GM06990 (cell line): ENCODE results near the gene MCF2L.
"Not testable (repeated sequence)": the region's sequence is repeated elsewhere in the genome, so short reads cannot be mapped to it uniquely, and the experiment has no call there.

ENCODE experiments used
- DNase-seq: peaks from one replicate; pipeline ENCODE4 v3.0.0-alpha.2; 2011; ENCODE audit not compliant: insufficient read length; ENCODE audit errors: extremely low read depth
- H3K27me3 ChIP-seq: replicated peaks from 2 replicates; pipeline ENCODE4 v1.6.0; 2011; ENCODE audit warnings: low read length; ENCODE audit not compliant: control insufficient read depth, insufficient read depth
- H3K36me3 ChIP-seq: 2 replicates; pipeline ENCODE4 v1.5.1; 2011; ENCODE audit warnings: low read length; ENCODE audit not compliant: control insufficient read depth, insufficient read depth
- H3K4me3 ChIP-seq: replicated peaks from 2 replicates; pipeline ENCODE4 v1.5.1; 2011; ENCODE audit warnings: low read depth, mild to moderate bottlenecking, control low read depth, low read length
- CTCF ChIP-seq: IDR thresholded peaks from 2 replicates; pipeline ENCODE4 v1.5.1; 2011; ENCODE audit warnings: low read length, control low read depth, mild to moderate bottlenecking, inconsistent platforms; ENCODE audit not compliant: insufficient read depth, poor library complexity, severe bottlenecking

Gene MCF2L

GRCh38 chr13:113105921-113106452, 137.0 kb downstream of the MCF2L start:
- TF ChIP-seq CTCF = no peak
- H3K27me3 ChIP-seq = no peaks in the 10 kb centered on the region
- no peaks in the 10 kb centered on the region for H3K36me3 ChIP-seq
- no peak for DNase-seq
- H3K4me3 ChIP-seq = no peak overlapping the region

- H3K27me3 ChIP-seq = no peaks in the 10 kb centered on the region
- no peak for DNase-seq
- TF ChIP-seq CTCF = no peak
- no peak overlapping the region for H3K4me3 ChIP-seq
- no peaks in the 10 kb centered on the region for H3K36me3 ChIP-seq
Measured at GRCh38 chr13:113106711-113107351, 137.8 kb downstream of the MCF2L start.

GRCh38 chr13:113108521-113108920, 139.5 kb downstream of the MCF2L start:
- H3K36me3 ChIP-seq, H3K4me3 ChIP-seq, H3K27me3 ChIP-seq, DNase-seq: not testable (repeated sequence)

GRCh38 chr13:113109151-113110047, 140.4 kb downstream of the MCF2L start:
- no peaks in the 10 kb centered on the region for H3K27me3 ChIP-seq
- H3K4me3 ChIP-seq = no peak overlapping the region
- H3K36me3 ChIP-seq = no peaks in the 10 kb centered on the region
- no peak for TF ChIP-seq CTCF
- no peak for DNase-seq

- H3K4me3 ChIP-seq = no peak overlapping the region
- DNase-seq = no peak
Measured at GRCh38 chr13:113110048-113110851, 141.2 kb downstream of the MCF2L start.

More at GRCh38 chr13:113110048-113110851, 141.2 kb downstream of the MCF2L start:
- no peaks in the 10 kb centered on the region for H3K27me3 ChIP-seq
- no peaks in the 10 kb centered on the region for H3K36me3 ChIP-seq
- no peak for TF ChIP-seq CTCF
